NCI-H524 treated with DMSO at 0.1 percent for 48 hours (cell line): ENCODE measurements around the gene PRF1.
"Not testable (repeated sequence)": the region's sequence is repeated elsewhere in the genome, so short reads cannot be mapped to it uniquely, and the experiment has no call there.

Experiments
- DNase-seq: peaks from one replicate; lab custom pipeline; 2025; lab: John Stamatoyannopoulos, UW

Gene PRF1

GRCh38 chr10:70602665-70603448, at the start of gene PRF1:
TSS of gene PRF1 (minus strand) at chr10:70602741. CDS start at chr10:70600902, 1,839 bp downstream.
- no peak for DNase-seq

- DNase-seq = no peak
These were observed 49.1 kb upstream of the PRF1 start for GRCh38 chr10:70651661-70652060.

DNA sequence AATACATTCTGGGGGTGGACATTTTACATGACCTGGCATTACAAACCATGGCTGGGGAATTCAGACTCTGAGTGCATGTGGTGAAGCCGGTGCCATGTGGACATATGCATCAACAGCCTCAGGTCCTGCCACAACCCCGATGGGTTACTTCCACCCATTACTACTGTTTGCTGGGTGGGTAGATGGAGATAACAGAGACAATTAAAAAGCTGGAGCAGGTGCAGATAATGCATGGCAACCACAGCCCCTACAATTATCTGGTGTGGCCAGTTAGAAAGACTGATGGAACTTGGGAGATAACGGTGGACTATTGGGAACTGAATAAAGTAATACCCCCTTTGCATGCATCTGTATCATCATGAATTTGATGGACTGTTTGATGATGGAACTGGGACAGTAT, 48.2 kb upstream of the PRF1 start:
- no peak for DNase-seq

- DNase-seq = no peak
These were observed 47.6 kb upstream of the PRF1 start for GRCh38 chr10:70650104-70650503.

DNA sequence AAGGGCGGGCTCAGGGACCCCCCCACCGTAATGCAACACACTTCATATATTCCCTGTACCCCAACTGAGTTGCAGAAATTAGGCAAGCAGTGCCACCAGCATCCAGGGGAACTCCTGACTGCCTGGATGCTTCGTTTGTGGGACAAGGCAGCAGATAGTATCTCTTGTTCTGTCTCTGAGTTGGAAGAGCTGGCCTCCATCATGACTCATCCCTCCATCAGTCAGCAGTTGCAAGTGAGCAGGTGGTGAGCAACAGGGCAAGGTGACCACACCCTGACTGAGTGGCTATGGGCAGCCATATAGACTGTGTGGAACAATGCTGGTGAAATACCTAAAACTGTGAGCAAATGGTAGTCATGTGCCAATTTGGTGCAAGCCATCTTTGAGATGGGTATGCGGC, 47.0 kb upstream of the PRF1 start:
- DNase-seq = no peak

- no peak for DNase-seq
These were observed 45.9 kb upstream of the PRF1 start for GRCh38 chr10:70648427-70648826.

GRCh38 chr10:70647086-70647485, 44.5 kb upstream of the PRF1 start:
- DNase-seq = no peak

DNA sequence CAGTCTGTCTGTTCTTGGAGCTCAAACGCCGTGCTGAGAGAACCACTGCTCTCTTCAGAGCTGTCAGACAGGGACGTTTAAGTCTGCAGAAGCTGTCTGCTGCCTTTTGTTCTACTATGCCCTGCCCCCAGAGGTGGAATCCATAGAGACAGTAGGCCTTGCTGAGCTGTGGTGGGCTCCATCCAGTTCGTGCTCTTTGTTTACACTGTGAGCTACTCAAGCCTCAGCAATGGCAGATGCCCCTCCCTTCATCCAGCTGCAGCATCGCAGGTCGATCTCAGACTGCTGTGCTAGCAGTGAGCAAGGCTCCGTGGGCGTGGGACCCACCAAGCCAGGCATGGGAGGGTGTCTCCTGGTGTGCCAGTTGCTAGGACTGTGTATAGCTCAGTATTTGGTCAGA, 42.4 kb upstream of the PRF1 start:
- DNase-seq = not testable (repeated sequence)

- DNase-seq = not testable (repeated sequence)
These were observed 40.7 kb upstream of the PRF1 start for GRCh38 chr10:70643272-70643671.

- not testable (repeated sequence) for DNase-seq
These were observed 37.3 kb upstream of the PRF1 start for GRCh38 chr10:70639640-70640383.

DNA sequence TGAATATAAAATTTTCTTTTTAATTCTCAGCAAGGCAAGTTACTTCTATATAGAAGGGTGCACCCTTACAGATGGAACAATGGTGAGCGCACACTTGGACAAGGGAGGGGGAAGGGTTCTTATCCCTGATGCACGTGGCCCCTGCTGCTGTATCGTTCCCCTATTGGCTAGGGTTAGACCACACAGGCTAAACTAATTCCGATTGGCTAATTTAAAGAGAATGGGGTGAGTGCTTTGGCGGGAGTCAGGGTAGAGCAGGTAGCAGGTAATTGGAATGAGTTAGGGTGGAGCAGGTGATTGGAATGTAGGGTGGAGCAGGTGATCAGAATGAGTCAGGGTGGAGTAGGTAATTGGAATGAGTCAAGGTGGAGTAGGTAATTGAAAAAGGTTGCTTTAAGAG, 32.0 kb upstream of the PRF1 start:
- DNase-seq = not testable (repeated sequence)

- no peak for DNase-seq
These were observed 31.5 kb upstream of the PRF1 start for GRCh38 chr10:70634011-70634410.

GRCh38 chr10:70631735-70632134, 29.2 kb upstream of the PRF1 start:
- not testable (repeated sequence) for DNase-seq

- no peak for DNase-seq
These were observed 26.8 kb upstream of the PRF1 start for GRCh38 chr10:70629338-70629737.

GRCh38 chr10:70626056-70626455, 23.5 kb upstream of the PRF1 start:
- DNase-seq = no peak

- no peak for DNase-seq
These were observed 20.7 kb upstream of the PRF1 start for GRCh38 chr10:70622981-70623844.

- no peak for DNase-seq
These were observed 20.0 kb upstream of the PRF1 start for GRCh38 chr10:70622541-70622940.

- no peak for DNase-seq
These were observed 19.1 kb upstream of the PRF1 start for GRCh38 chr10:70621503-70622078.

DNA sequence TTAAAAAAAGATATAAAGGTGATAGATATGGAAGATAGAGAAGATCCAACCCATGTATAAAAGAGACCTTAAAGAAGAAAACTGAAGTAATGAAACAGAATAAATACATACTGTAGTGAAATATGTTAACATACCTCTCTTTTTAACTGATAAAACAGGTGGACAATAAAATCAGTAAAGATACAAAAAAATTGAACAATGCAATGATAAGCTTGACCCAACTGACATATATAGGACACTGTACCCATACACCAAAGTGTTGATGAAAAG, 17.4 kb upstream of the PRF1 start:
- DNase-seq = no peak

- DNase-seq = no peak
These were observed 16.9 kb upstream of the PRF1 start for GRCh38 chr10:70619271-70620019.

DNA sequence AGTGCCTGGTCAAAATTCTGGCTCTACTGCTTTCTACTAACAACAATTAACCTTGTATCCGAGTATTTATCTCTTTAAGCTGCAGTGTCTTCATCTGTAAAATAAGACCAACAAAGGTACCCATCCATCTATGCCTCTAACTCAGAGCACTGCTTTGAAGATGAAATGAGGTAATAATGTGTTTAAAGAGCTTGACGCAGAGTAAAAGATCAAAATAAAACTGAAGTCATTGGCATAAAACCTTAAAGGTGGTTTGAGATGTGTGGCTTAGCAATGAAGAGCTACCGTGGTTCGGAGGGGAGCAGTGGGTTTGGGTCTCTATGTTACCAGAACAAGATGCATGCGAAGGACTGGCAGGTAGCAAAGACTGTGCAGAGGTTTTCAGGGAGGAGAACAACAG, 16.1 kb upstream of the PRF1 start:
- DNase-seq = no peak
